AG04450 (cell line): ENCODE measurements around the gene RANBP3. TPM values are rescaled to one million over a fixed set of nuclear protein-coding genes. Genes with fewer than 3 reads are reported as not detected.

ENCODE experiments used
- CTCF ChIA-PET: fragments of 300-600, 350-600 bp; formaldehyde crosslinking; extraction: SDS; loops from one replicate; lab custom pipeline; 2022; ENCODE audit warnings: antibody characterized with exemption, inconsistent platforms; lab: Charles Lee
- POLR2A ChIA-PET: fragments of 350-600 bp; formaldehyde crosslinking; extraction: SDS; loops from one replicate; lab custom pipeline; 2021; ENCODE audit warnings: antibody characterized with exemption, inconsistent platforms; lab: Yijun Ruan, JAX
- DNase-seq: peaks from one replicate; pipeline ENCODE4 v3.0.0-alpha.2; 2011; ENCODE audit warnings: low read depth, low spot score
- H3K27ac ChIP-seq: one replicate; pipeline ENCODE4 v1.5.1; 2012; ENCODE audit warnings: low read depth, low read length, control low read depth
- H3K27me3 ChIP-seq: one replicate; pipeline ENCODE4 v1.6.0; 2012; ENCODE audit warnings: low read length; ENCODE audit not compliant: control insufficient read depth, insufficient read depth
- H3K4me3 ChIP-seq: 2 replicates; pipeline ENCODE4 v1.5.1; 2011; ENCODE audit warnings: mild to moderate bottlenecking, low read depth, low read length, control low read depth
- H3K9me3 ChIP-seq: 2 replicates; pipeline ENCODE4 v1.5.1; 2012; ENCODE audit warnings: low read length; ENCODE audit not compliant: control insufficient read depth, insufficient read depth
- CTCF ChIP-seq: IDR thresholded peaks from 2 replicates; pipeline ENCODE4 v1.5.1; 2011; ENCODE audit warnings: low read depth, low read length, control low read depth, inconsistent platforms
- polyA plus RNA-seq: library from polyadenylated mRNA; depleted of rRNA; stranded (reverse); fragments of >200 nt; gene quantifications from 2 replicates; pipeline ENCODE4 v1.2.3, GENCODE V29; 2011

Gene RANBP3
- polyA plus RNA-seq, 1 experiment: 62.6 TPM

GRCh38 chr19:5958851-5959122 is 19.2 kb downstream of the RANBP3 start:
- H3K4me3 ChIP-seq: no peak overlapping the region
- CTCF ChIA-PET: interaction anchor here (12.8 kb wide), 1 partner anchor 8 kb away, joined by 72 read pairs; no protein-coding TSS in a partner anchor
- H3K27me3 ChIP-seq: no peaks in the 10 kb centered on the region
- no peak for TF ChIP-seq CTCF
- no peak for DNase-seq
- no peaks in the 10 kb centered on the region for H3K9me3 ChIP-seq
- no peak overlapping the region for H3K27ac ChIP-seq
- POLR2A ChIA-PET: no interaction called here

- POLR2A ChIA-PET: no interaction called here
- Histone ChIP-seq H3K27ac (no peak overlapping the region), H3K4me3 (no peak overlapping the region), H3K27me3 (no peaks in the 10 kb centered on the region), H3K9me3 (no peaks in the 10 kb centered on the region)
- no peak for TF ChIP-seq CTCF
- CTCF ChIA-PET: interaction anchor here (12.8 kb wide), 1 partner anchor 9 kb away, joined by 72 read pairs; no protein-coding TSS in a partner anchor
- no peak for DNase-seq
Observed at GRCh38 chr19:5958074-5958850, 19.7 kb downstream of the RANBP3 start.

- H3K27me3 ChIP-seq: no peaks in the 10 kb centered on the region
- ChIA-PET CTCF (interaction anchor here (2.0 to 12.8 kb wide), 2 partner anchors 10 to 153 kb away, joined by 14 to 72 read pairs; partner anchors contain the start of gene NRTN), POLR2A (interaction anchor here (1.1 kb wide), 1 partner anchor 53 kb away, joined by 3 read pairs; no protein-coding TSS in a partner anchor)
- no peak overlapping the region for H3K27ac ChIP-seq
- no peak overlapping the region for H3K4me3 ChIP-seq
- no peak for DNase-seq
- no peaks in the 10 kb centered on the region for H3K9me3 ChIP-seq
- TF ChIP-seq CTCF: no peak
Observed at GRCh38 chr19:5957170-5957569, 20.8 kb downstream of the RANBP3 start.

GRCh38 chr19:5956728-5957127 is 21.2 kb downstream of the RANBP3 start:
- Histone ChIP-seq H3K4me3 (no peak overlapping the region), H3K27me3 (no peaks in the 10 kb centered on the region), H3K27ac (no peak overlapping the region), H3K9me3 (no peaks in the 10 kb centered on the region)
- DNase-seq: no peak
- ChIA-PET CTCF (interaction anchor here (2.0 to 12.8 kb wide), 2 partner anchors 10 to 153 kb away, joined by 14 to 72 read pairs; partner anchors contain the start of gene NRTN), POLR2A (interaction anchor here (0.9 to 1.1 kb wide), 2 partner anchors 52 to 92 kb away, joined by 3 read pairs; no protein-coding TSS in a partner anchor)
- TF ChIP-seq CTCF: no peak

- H3K27me3 ChIP-seq: no peaks in the 10 kb centered on the region
- CTCF ChIA-PET: interaction anchor here (2.0 to 12.8 kb wide), 2 partner anchors 11 to 152 kb away, joined by 14 to 72 read pairs; partner anchors contain the start of gene NRTN
- POLR2A ChIA-PET: interaction anchor here (0.9 to 1.4 kb wide), 3 partner anchors 10 to 92 kb away, joined by 3 read pairs; no protein-coding TSS in a partner anchor
- H3K4me3 ChIP-seq: no peak overlapping the region
- TF ChIP-seq CTCF: no peak
- no peak overlapping the region for H3K27ac ChIP-seq
- H3K9me3 ChIP-seq: no peaks in the 10 kb centered on the region
- DNase-seq: no peak
Observed at GRCh38 chr19:5956323-5956722, 21.6 kb downstream of the RANBP3 start.
